ENCODE results near the gene DOK6.

DNA sequence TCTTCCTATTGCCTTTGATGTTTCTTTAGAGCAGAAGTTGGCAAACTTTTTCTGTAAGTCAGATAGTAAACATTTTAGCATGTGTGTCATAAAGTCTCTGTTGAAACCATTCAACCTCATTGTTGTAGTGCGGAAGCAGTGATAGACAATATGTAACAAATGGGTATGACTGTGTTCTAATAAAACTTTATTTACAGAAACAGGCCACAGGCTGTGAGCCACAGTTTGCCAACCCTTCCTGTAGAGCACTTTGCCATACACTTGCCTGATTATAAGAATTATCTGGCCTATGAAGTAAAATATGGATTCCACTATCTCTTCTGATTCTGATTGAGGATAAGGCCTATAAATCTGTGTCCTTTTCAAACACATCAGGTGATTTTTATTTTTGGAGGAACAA is 237.4 kb downstream of the DOK6 start:
- TF ChIP-seq POLR2A (IDR thresholded peaks at IDR 0.05; ENCODE audit: low read length) (no peak), GATA1 (IDR thresholded peaks at IDR 0.05; ENCODE audit: low read depth, low read length) (no peak)

Measured in erythroblast (primary cell).